Measurements from ENCODE around the gene RAMP3.
"Not testable (repeated sequence)": the region's sequence is repeated elsewhere in the genome, so short reads cannot be mapped to it uniquely, and the experiment has no call there.

Gene RAMP3

DNA sequence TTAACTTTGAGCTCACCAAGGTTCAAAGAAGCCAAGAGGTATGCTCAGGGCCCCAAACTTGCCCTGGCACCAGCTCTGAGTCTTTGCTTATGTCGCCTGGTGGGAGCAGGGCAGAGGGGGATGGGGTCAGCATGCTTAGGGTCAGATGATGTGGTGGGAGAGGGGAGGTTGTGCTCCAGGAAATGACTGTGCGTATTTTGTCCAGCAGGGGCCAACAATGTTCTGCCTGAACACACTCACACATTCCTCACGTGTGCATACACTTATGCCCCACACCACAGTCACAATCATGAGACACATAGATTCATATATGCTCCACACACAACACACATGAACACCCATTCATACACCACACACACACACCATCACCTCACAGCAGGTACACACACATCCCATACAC lies 4.4 kb upstream of the RAMP3 start:
- no peaks in the 10 kb centered on the region for H3K9me3 ChIP-seq (ENCODE audit: insufficient read depth, low read depth, low read length)
- no peaks in the 10 kb centered on the region for H3K79me2 ChIP-seq (ENCODE audit: insufficient read depth, low read length)
- peak overlapping the region; percentile 59 for H2AFZ ChIP-seq (ENCODE audit: low read length)
- peak overlapping the region; percentile 44 for H3K9ac ChIP-seq (ENCODE audit: low read depth, low read length, poor library complexity, severe bottlenecking)
- H3F3A ChIP-seq (ENCODE audit: low read depth) = no peaks in the 10 kb centered on the region
- no peak overlapping the region for H3K4me3 ChIP-seq (ENCODE audit: low read length, poor library complexity, severe bottlenecking)
- H3K9me2 ChIP-seq (replicated peaks; ENCODE audit: low read depth, low read length) = no peaks in the 10 kb centered on the region
- peaks cover 10% of the 10 kb centered on the region for H3K4me1 ChIP-seq (ENCODE audit: insufficient read depth, low read length, poor library complexity, severe bottlenecking)
- H3K27me3 ChIP-seq (ENCODE audit: insufficient read depth, low read length, poor library complexity, severe bottlenecking) = no peaks in the 10 kb centered on the region
- no peaks in the 10 kb centered on the region for H4K20me1 ChIP-seq (ENCODE audit: insufficient read depth, low read length, poor library complexity, severe bottlenecking)
- H3K4me2 ChIP-seq (ENCODE audit: low read depth, low read length, poor library complexity, severe bottlenecking) = peak overlapping the region; percentile 47
- H3K36me3 ChIP-seq (ENCODE audit: insufficient read depth, low read length) = no peaks in the 10 kb centered on the region
- TF ChIP-seq, protein P1, sequence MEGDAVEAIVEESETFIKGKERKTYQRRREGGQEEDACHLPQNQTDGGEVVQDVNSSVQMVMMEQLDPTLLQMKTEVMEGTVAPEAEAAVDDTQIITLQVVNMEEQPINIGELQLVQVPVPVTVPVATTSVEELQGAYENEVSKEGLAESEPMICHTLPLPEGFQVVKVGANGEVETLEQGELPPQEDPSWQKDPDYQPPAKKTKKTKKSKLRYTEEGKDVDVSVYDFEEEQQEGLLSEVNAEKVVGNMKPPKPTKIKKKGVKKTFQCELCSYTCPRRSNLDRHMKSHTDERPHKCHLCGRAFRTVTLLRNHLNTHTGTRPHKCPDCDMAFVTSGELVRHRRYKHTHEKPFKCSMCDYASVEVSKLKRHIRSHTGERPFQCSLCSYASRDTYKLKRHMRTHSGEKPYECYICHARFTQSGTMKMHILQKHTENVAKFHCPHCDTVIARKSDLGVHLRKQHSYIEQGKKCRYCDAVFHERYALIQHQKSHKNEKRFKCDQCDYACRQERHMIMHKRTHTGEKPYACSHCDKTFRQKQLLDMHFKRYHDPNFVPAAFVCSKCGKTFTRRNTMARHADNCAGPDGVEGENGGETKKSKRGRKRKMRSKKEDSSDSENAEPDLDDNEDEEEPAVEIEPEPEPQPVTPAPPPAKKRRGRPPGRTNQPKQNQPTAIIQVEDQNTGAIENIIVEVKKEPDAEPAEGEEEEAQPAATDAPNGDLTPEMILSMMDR (conservative IDR thresholded peaks at IDR 0.05; ENCODE audit: low read length) = peak; percentile 26
- TF ChIP-seq EZH2phosphoT487 (IDR thresholded peaks at IDR 0.05; ENCODE audit: borderline replicate concordance) = no peak

DNA sequence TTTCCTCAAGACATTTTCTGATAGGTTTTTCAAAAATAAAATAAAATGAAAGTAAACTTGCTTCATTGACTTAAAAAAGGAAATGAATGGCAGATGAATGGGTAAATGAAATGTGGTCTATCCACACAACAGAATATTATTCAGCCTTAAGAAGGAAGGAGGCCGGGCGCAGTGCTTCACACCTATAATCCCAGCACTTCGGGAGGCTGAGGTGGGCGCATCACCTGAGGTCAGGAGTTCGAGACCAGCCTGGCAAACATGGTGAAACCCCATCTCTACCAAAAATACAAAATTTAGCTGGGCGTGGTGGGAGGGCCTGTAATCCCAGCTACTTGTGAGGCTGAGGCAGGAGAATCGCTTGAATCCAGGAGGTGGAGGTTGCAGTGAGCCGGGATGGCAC lies 3.7 kb upstream of the RAMP3 start:
- H3K27me3 ChIP-seq (ENCODE audit: insufficient read depth, low read length, poor library complexity, severe bottlenecking); H3F3A ChIP-seq (ENCODE audit: low read depth); H3K36me3 ChIP-seq (ENCODE audit: insufficient read depth, low read length); H3K9me3 ChIP-seq (ENCODE audit: insufficient read depth, low read depth, low read length); H4K20me1 ChIP-seq (ENCODE audit: insufficient read depth, low read length, poor library complexity, severe bottlenecking); H3K9me2 ChIP-seq (replicated peaks; ENCODE audit: low read depth, low read length); H3K79me2 ChIP-seq (ENCODE audit: insufficient read depth, low read length); H3K4me3 ChIP-seq (ENCODE audit: low read length, poor library complexity, severe bottlenecking); H3K4me1 ChIP-seq (ENCODE audit: insufficient read depth, low read length, poor library complexity, severe bottlenecking): not testable (repeated sequence)
- Histone ChIP-seq H3K4me2 (ENCODE audit: low read depth, low read length, poor library complexity, severe bottlenecking) (peak overlapping the region; percentile 47), H3K9ac (ENCODE audit: low read depth, low read length, poor library complexity, severe bottlenecking) (peak overlapping the region; percentile 44), H2AFZ (ENCODE audit: low read length) (peak overlapping the region; percentile 59; the same call in 1 of the 2 replicates)

DNA sequence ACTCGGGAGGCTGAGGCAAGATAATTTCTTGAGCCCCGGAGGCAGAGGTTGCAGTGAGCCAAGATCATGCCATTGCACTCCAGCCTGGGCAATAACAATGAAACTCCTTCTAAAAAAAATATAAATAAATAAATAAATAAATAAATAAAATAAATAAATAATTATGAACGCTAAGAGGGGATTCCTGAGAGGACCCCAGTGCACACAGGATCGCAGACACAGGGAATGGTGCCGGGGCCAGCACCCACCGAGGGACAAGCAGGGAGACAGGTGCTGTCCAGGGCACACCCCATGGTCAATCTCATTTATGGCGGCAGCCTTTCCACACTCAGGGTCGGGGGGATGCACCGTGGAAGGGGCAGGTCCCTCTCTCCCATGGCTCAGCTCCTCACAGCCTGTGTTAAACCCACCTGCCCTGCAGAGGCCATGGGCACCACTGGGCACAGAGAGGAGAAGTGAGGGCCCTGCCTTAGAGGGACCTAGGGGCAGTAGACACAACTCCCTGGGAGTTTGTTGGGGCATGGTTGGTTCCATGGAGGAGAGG lies 2.2 kb upstream of the RAMP3 start:
- TF ChIP-seq EZH2phosphoT487 (IDR thresholded peaks at IDR 0.05; ENCODE audit: borderline replicate concordance) = no peak
- TF ChIP-seq, protein P1 (conservative IDR thresholded peaks at IDR 0.05; ENCODE audit: low read length) = no peak
- H4K20me1 ChIP-seq (ENCODE audit: insufficient read depth, low read length, poor library complexity, severe bottlenecking) = no peaks in the 10 kb centered on the region
- no peak overlapping the region for H3K4me2 ChIP-seq (ENCODE audit: low read depth, low read length, poor library complexity, severe bottlenecking)
- H3K4me3 ChIP-seq (ENCODE audit: low read length, poor library complexity, severe bottlenecking) = no peak overlapping the region
- H3K9me3 ChIP-seq (ENCODE audit: insufficient read depth, low read depth, low read length) = no peaks in the 10 kb centered on the region
- no peaks in the 10 kb centered on the region for H3F3A ChIP-seq (ENCODE audit: low read depth)
- no peak overlapping the region for H2AFZ ChIP-seq (ENCODE audit: low read length)
- no peaks in the 10 kb centered on the region for H3K79me2 ChIP-seq (ENCODE audit: insufficient read depth, low read length)
- peaks cover 10% of the 10 kb centered on the region for H3K4me1 ChIP-seq (ENCODE audit: insufficient read depth, low read length, poor library complexity, severe bottlenecking)
- H3K9ac ChIP-seq (ENCODE audit: low read depth, low read length, poor library complexity, severe bottlenecking) = no peak overlapping the region
- H3K36me3 ChIP-seq (ENCODE audit: insufficient read depth, low read length) = no peaks in the 10 kb centered on the region
- H3K9me2 ChIP-seq (replicated peaks; ENCODE audit: low read depth, low read length) = no peaks in the 10 kb centered on the region
- H3K27me3 ChIP-seq (ENCODE audit: insufficient read depth, low read length, poor library complexity, severe bottlenecking) = no peaks in the 10 kb centered on the region

DNA sequence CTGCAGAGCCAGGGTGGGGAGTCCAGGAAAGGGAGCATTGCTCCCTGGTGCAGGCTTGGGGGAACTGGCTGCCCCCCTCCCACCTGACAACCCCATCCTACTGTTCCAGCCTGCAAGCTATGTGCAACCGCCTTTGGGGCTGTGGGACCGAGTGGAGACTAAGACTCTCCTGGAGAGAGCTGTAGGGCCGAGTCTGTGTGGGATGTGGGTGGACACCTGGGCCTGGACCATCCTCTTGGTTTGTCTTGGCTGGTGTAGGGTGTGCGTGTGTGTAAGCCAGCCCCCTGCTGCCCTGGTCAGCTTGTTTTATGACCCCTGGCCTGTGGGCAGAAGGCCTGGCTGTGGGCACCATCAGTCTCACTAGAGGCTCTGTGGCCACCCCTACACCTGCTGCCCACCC lies 1.6 kb upstream of the RAMP3 start:
- H4K20me1 ChIP-seq (ENCODE audit: insufficient read depth, low read length, poor library complexity, severe bottlenecking) = no peaks in the 10 kb centered on the region
- H3K27me3 ChIP-seq (ENCODE audit: insufficient read depth, low read length, poor library complexity, severe bottlenecking) = no peaks in the 10 kb centered on the region
- H3K4me1 ChIP-seq (ENCODE audit: insufficient read depth, low read length, poor library complexity, severe bottlenecking) = peaks cover 10% of the 10 kb centered on the region
- H3K9me2 ChIP-seq (replicated peaks; ENCODE audit: low read depth, low read length) = no peaks in the 10 kb centered on the region
- H3K36me3 ChIP-seq (ENCODE audit: insufficient read depth, low read length) = no peaks in the 10 kb centered on the region
- no peaks in the 10 kb centered on the region for H3K79me2 ChIP-seq (ENCODE audit: insufficient read depth, low read length)
- TF ChIP-seq, protein P1 (conservative IDR thresholded peaks at IDR 0.05; ENCODE audit: low read length) = no peak
- no peak overlapping the region for H3K9ac ChIP-seq (ENCODE audit: low read depth, low read length, poor library complexity, severe bottlenecking)
- no peak overlapping the region for H3K4me2 ChIP-seq (ENCODE audit: low read depth, low read length, poor library complexity, severe bottlenecking)
- H3K4me3 ChIP-seq (ENCODE audit: low read length, poor library complexity, severe bottlenecking) = no peak overlapping the region
- H3F3A ChIP-seq (ENCODE audit: low read depth) = no peaks in the 10 kb centered on the region
- no peak overlapping the region for H2AFZ ChIP-seq (ENCODE audit: low read length)
- no peaks in the 10 kb centered on the region for H3K9me3 ChIP-seq (ENCODE audit: insufficient read depth, low read depth, low read length)

Data from Loucy (cell line).